HepG2 (cell line): ENCODE results near the gene ARPC1A. TPM values are rescaled to one million over a fixed set of nuclear protein-coding genes. Genes with fewer than 3 reads are reported as not detected.

Experiments
- BATF2 ChIP-seq: sonication (generic); formaldehyde crosslinking; IDR thresholded peaks from 2 replicates; pipeline ENCODE4 v1.8.0; 2022; ENCODE audit warnings: mild to moderate bottlenecking, missing genetic modification reagents, moderate library complexity
- ETV6 ChIP-seq: sonication (generic); formaldehyde crosslinking; conservative IDR thresholded peaks from 2 replicates; pipeline ENCODE4 v1.4.0; 2020; ENCODE audit warnings: missing genetic modification reagents
- FOXK2 ChIP-seq: fragments of 450-650 bp; IDR thresholded peaks from 2 replicates; pipeline ENCODE4 v1.6.1; 2016
- GATAD2A ChIP-seq: IDR thresholded peaks from 2 replicates; pipeline ENCODE4 v1.6.1; 2016
- HES4 ChIP-seq: sonication (generic); formaldehyde crosslinking; IDR thresholded peaks from 2 replicates; pipeline ENCODE4 v1.9.0; 2021; ENCODE audit warnings: mild to moderate bottlenecking, missing genetic modification reagents, borderline replicate concordance
- HNRNPUL1 ChIP-seq: fragments of 200-400 bp; formaldehyde crosslinking; IDR thresholded peaks from 2 replicates; pipeline ENCODE4 v1.6.1; 2017; ENCODE audit warnings: low read depth, mild to moderate bottlenecking, low read length, moderate library complexity
- KDM2A ChIP-seq: sonication (generic); formaldehyde crosslinking; IDR thresholded peaks from 2 replicates; pipeline ENCODE4 v1.4.0; 2020; ENCODE audit warnings: low read depth, missing genetic modification reagents, borderline replicate concordance
- KLF11 ChIP-seq: IDR thresholded peaks from 2 replicates; pipeline ENCODE4 v1.6.1; 2016; ENCODE audit warnings: missing compliant biosample characterization
- MAZ ChIP-seq, 2 experiments: sonication (generic) in 1 of 2; formaldehyde crosslinking in 1 of 2; IDR thresholded peaks; 2 replicates each; pipeline versions ENCODE4 v1.5.0 to v1.6.1; 2012 to 2020; ENCODE audit warnings: low read depth in 2 of 2, mild to moderate bottlenecking in 2 of 2, borderline replicate concordance in 1 of 2, improper control_type of control experiment in 1 of 2, low read length in 1 of 2, missing genetic modification reagents in 1 of 2, moderate library complexity in 1 of 2
- MZF1 ChIP-seq: sonication (generic); formaldehyde crosslinking; IDR thresholded peaks from 2 replicates; pipeline ENCODE4 v1.8.1; 2023; ENCODE audit warnings: mild to moderate bottlenecking, missing genetic modification reagents, borderline replicate concordance
- NCOR1 ChIP-seq: fragments of 200-600 bp; sonication (generic); IDR thresholded peaks from 2 replicates; pipeline ENCODE4 v1.7.0; 2017; ENCODE audit warnings: antibody characterized with exemption, low read length, borderline replicate concordance
- NFKBIZ ChIP-seq: IDR thresholded peaks from 2 replicates; pipeline ENCODE4 v1.6.1; 2018; ENCODE audit warnings: missing genetic modification reagents, missing compliant biosample characterization
- RAD51 ChIP-seq: fragments of 450-650 bp; IDR thresholded peaks from 2 replicates; pipeline ENCODE4 v1.6.1; 2016; ENCODE audit warnings: borderline replicate concordance
- REPIN1 ChIP-seq: sonication (generic); formaldehyde crosslinking; IDR thresholded peaks from 2 replicates; pipeline ENCODE4 v1.8.0; 2022; ENCODE audit warnings: missing genetic modification reagents, low read depth, mild to moderate bottlenecking, borderline replicate concordance
- SALL2 ChIP-seq: sonication (generic); formaldehyde crosslinking; IDR thresholded peaks from 2 replicates; pipeline ENCODE4 v1.8.1; 2023; ENCODE audit warnings: mild to moderate bottlenecking, missing genetic modification reagents, inconsistent platforms
- SP5 ChIP-seq: IDR thresholded peaks from 2 replicates; pipeline ENCODE4 v1.6.1; 2016; ENCODE audit warnings: low read depth, borderline replicate concordance
- TFDP1 ChIP-seq: IDR thresholded peaks from 2 replicates; pipeline ENCODE4 v1.6.1; 2016; ENCODE audit warnings: missing compliant biosample characterization, missing genetic modification reagents, borderline replicate concordance
- ZBTB44 ChIP-seq: sonication (generic); formaldehyde crosslinking; IDR thresholded peaks from 2 replicates; pipeline ENCODE4 v1.4.0; 2020; ENCODE audit warnings: missing genetic modification reagents
- ZFP41 ChIP-seq: sonication (generic); formaldehyde crosslinking; IDR thresholded peaks from 2 replicates; pipeline ENCODE4 v1.4.0; 2020; ENCODE audit warnings: mild to moderate bottlenecking, missing genetic modification reagents, borderline replicate concordance
- ZFP82 ChIP-seq: sonication (generic); formaldehyde crosslinking; IDR thresholded peaks from 2 replicates; pipeline ENCODE4 v1.5.1; 2020; ENCODE audit warnings: mild to moderate bottlenecking, missing genetic modification reagents, borderline replicate concordance
- ZNF251 ChIP-seq: sonication (generic); formaldehyde crosslinking; IDR thresholded peaks from 2 replicates; pipeline ENCODE4 v1.9.0; 2021; ENCODE audit warnings: mild to moderate bottlenecking, missing genetic modification reagents
- ZNF30 ChIP-seq: sonication (generic); formaldehyde crosslinking; IDR thresholded peaks from 2 replicates; pipeline ENCODE4 v1.5.0; 2020; ENCODE audit warnings: mild to moderate bottlenecking, missing genetic modification reagents
- ZNF329 ChIP-seq: sonication (generic); formaldehyde crosslinking; IDR thresholded peaks from 2 replicates; pipeline ENCODE4 v1.9.0; 2021; ENCODE audit warnings: low read depth, mild to moderate bottlenecking, missing genetic modification reagents
- ZNF768 ChIP-seq: sonication (generic); formaldehyde crosslinking; IDR thresholded peaks from 2 replicates; pipeline ENCODE4 v1.4.0; 2020; ENCODE audit warnings: missing genetic modification reagents
- ZNF83 ChIP-seq: sonication (generic); formaldehyde crosslinking; IDR thresholded peaks from 2 replicates; pipeline ENCODE4 v1.4.0; 2020; ENCODE audit warnings: missing genetic modification reagents, mild to moderate bottlenecking, borderline replicate concordance
- polyA plus RNA-seq, 8 experiments: library from polyadenylated mRNA; depleted of rRNA in 3 of 8; stranded (reverse) in 7 of 8; unstranded in 1 of 8; fragments of >200 nt; fragmentation: Illumina TruSeq in 4 of 8; extraction: Trizol in 4 of 8; gene quantifications; 2 replicates each; pipeline versions ENCODE4 v1.2.1 to v1.2.3, GENCODE V29; 2011 to 2016; ENCODE audit warnings: low read depth in 4 of 8, missing spikeins in 1 of 8, mixed read lengths in 1 of 8; ENCODE audit not compliant: insufficient read depth in 1 of 8
- total RNA-seq, 5 experiments: library from RNA; depleted of rRNA; stranded (reverse); fragments of >200 nt; fragmentation: Illumina TruSeq; extraction: Trizol; gene quantifications; 2 replicates each; pipeline ENCODE4 v1.2.3, GENCODE V29; 2016; ENCODE audit warnings: low read depth in 1 of 5
- TF ChIP-seq, protein P1 (sequence below): sonication (generic); formaldehyde crosslinking; IDR thresholded peaks from 2 replicates; pipeline ENCODE4 v1.5.1; 2020; ENCODE audit warnings: missing genetic modification reagents, mild to moderate bottlenecking, borderline replicate concordance

The ARPC1A gene
- total and polyA plus RNA-seq, 2 of the 13 experiments (the other 11 are each of a cell fraction or from before 2014, with no cell fraction given): 44.3 to 88.5 TPM

GRCh38 chr7:99386584-99387238, 61.0 kb downstream of the ARPC1A start (continued):
- TF ChIP-seq RAD51 (no peak), NCOR1 (no peak), KLF11 (CRISPR knock-in tag) (no peak), SALL2 (CRISPR knock-in tag) (no peak), ZFP82 (CRISPR knock-in tag) (no peak), KDM2A (CRISPR knock-in tag) (no peak), HNRNPUL1 (no peak), ZFP41 (CRISPR knock-in tag) (no peak), REPIN1 (CRISPR knock-in tag) (no peak), MAZ (IDR thresholded peaks at IDR 0.05; ENCODE audit: borderline replicate concordance, low read depth, low read length) (no peak), MAZ (CRISPR knock-in tag; IDR thresholded peaks at IDR 0.05; ENCODE audit: low read depth) (no peak), FOXK2 (no peak), ZNF30 (CRISPR knock-in tag) (no peak), ZBTB44 (no peak), NFKBIZ (CRISPR knock-in tag) (no peak), ETV6 (CRISPR knock-in tag) (no peak), SP5 (CRISPR knock-in tag) (no peak), ZNF251 (CRISPR knock-in tag) (no peak), TFDP1 (CRISPR knock-in tag) (no peak), GATAD2A (CRISPR knock-in tag) (no peak), ZNF329 (peak; percentile 100), ZNF83 (no peak), BATF2 (CRISPR knock-in tag) (no peak), ZNF768 (CRISPR knock-in tag) (no peak), MZF1 (CRISPR knock-in tag) (no peak), HES4 (no peak)
- TF ChIP-seq, protein P1, sequence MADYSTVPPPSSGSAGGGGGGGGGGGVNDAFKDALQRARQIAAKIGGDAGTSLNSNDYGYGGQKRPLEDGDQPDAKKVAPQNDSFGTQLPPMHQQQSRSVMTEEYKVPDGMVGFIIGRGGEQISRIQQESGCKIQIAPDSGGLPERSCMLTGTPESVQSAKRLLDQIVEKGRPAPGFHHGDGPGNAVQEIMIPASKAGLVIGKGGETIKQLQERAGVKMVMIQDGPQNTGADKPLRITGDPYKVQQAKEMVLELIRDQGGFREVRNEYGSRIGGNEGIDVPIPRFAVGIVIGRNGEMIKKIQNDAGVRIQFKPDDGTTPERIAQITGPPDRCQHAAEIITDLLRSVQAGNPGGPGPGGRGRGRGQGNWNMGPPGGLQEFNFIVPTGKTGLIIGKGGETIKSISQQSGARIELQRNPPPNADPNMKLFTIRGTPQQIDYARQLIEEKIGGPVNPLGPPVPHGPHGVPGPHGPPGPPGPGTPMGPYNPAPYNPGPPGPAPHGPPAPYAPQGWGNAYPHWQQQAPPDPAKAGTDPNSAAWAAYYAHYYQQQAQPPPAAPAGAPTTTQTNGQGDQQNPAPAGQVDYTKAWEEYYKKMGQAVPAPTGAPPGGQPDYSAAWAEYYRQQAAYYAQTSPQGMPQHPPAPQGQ: no peak
